Globus pallidus (tissue), 1 donor: ENCODE results near the gene MPP3.
"Not testable (repeated sequence)": the region's sequence is repeated elsewhere in the genome, so short reads cannot be mapped to it uniquely, and the experiment has no call there.

Source experiments
- DNase-seq: peaks from one replicate; pipeline ENCODE4 v3.0.0-alpha.2; 2015; ENCODE audit warnings: low spot score

MPP3 gene

DNA sequence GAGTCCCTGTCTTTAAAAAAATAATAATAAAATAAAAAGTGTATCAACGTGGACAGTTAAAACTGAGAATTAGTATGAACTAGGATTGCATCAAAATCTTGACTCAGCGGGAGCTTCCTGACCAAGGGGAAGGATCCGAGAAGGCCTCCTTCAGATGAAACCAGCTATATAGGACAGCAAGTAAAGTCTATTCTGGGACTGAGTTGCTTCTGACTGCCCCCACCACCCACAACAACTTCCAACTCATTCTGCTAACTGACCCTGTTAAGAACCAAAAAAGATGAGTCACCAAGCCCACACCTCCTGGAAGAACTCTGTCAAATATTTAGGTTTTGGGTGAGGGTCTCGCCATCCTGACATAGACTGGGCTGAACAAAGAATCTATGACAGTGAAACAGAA lies 24.9 kb downstream of the MPP3 start:
- no peak for DNase-seq

DNA sequence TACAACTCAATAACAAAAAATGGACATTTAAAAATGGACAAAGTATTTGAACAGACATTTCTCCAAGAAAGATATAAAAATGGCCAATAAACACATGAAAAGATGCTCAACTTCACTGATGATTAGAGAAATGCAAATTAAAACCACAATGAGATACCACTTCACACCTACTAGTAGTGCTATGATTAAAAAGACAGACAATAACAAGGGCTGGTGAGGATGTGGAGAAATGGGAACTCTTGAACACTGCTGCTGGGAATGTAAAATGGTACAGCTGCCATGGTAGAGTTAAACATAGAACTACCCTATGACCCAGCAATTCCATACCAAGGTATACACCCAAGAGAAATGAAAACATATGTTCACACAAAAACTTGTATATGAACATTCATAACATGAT lies 27.8 kb downstream of the MPP3 start:
- DNase-seq: no peak

DNA sequence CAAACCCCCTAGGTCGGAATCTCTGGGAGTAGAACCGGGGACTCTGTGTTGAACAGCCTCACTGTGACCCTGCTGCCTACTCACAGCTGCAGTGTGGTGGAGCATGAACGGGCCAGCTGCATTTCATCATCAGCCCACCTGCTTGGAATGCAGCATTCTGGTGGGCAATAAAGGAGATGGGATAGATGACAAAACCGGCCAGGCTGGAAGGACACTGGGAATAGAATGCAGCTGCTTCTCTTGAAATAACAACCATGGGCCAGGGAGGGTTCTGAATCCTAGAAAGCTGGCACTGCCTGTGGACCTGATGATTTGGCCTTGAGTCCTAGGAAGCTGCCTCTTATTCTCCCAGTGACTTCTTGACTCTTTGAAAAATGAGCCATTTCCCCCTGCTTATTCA lies 29.2 kb downstream of the MPP3 start:
- DNase-seq: no peak

DNA sequence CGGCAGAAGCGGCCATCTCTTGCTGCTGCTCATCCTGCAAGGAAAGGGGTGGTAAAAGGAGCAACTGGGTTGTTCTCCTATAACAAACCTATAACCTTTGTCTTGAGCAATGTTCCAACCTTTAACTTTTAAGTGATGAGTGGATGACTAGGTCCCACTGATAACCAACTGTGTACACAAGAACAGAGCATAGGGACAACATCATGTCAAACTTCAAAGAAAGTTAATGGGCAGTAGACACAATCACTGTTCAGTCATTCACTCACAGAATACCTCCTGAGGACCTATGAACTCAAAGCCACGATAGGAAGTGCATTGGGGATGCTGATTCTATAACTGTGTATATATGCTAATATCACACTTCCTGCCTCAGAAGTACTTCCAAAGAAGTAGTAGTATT lies 31.1 kb downstream of the MPP3 start:
- no peak for DNase-seq

DNA sequence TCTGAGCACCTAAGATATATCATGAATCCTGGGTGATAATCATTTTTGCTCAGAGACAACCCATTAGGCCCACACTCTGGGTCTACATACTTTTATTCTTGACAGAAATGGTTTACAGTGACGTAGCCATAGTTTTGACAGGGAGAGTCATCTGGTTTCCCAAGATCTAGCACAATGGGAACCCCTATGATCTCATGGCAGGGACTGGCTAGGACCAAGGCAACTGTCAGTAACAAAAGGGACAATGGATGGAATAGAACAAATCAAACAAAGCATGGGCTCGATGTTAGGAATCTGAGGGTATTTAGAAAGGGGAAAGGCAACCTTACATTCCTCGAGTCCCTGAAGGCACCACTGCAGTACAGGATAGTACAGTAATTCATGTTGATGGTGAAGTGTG lies 32.2 kb downstream of the MPP3 start:
- peak; percentile 79 for DNase-seq

DNA sequence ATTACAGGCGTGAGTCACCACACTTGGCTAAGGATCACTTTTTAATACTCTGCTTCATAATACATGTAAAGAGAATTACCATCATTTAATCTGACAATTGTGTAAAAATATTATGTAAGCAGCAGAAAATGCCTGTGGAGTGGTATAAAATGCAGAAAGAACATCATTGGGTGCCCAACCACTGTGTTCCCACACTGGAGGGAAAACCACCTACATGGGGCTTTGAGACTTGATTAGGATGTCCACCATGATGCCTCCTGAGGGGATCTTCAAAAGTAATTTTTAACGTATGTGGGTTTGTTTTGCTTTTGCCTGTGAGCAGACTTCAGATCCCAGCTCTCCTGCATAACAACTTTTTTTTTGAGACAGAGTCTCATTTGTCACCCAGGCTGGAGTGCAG lies 33.9 kb downstream of the MPP3 start:
- no peak for DNase-seq

DNA sequence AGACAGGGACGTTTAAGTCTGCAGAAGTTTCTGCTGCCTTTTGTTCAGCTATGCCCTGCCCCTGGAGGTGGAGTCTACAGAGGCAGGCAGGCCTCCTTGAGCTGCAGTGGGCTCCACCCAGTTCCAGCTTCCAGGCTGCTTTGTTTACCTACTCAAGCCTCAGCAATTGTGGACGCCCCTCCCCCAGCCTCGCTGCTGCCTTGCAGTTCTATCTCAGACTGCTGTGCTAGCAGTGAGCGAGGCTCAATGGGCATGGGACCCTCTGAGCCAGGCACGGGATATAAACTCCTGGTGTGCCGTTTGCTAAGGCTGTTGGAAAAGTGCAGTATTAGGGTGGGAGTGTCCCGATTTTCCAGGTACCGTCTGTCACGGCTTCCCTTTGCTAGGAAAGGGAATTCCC lies 34.9 kb downstream of the MPP3 start:
- DNase-seq: not testable (repeated sequence)

DNA sequence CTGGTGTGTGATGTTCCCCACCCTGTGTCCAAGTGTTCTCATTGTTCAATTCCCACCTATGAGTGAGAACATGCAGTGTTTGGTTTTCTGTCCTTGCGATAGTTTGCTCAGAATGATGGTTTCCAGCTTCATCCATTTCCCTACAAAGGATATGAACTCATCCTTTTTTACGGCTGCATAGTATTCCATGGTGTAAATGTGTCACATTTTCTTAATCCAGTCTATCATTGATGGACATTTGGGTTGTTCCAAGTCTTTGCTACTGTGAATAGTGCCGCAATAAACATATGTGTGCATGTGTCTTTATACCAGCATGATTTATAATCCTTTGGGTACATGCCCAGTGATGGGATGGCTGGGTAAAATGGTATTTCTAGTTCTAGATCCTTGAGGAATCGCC lies 40.3 kb downstream of the MPP3 start:
- not testable (repeated sequence) for DNase-seq

DNA sequence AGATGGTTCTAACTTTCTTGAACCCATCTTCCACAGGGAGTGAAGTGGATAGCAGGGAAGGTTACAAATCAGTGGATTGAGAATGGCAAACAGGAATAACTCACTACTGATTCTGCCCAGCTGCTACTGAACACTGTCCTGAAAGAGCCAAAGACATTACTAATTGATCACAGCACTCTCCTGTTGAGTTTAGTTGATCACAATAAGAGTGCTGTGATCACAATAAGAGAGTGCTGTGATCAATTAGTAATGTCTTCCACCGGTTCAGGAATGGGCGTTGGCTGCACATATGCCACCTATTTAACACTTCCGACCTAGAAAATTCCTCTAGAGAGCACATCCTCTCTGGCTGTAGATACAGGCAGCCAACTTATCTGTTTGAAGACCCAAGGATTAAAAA lies 41.4 kb downstream of the MPP3 start:
- peak; percentile 63 for DNase-seq

DNA sequence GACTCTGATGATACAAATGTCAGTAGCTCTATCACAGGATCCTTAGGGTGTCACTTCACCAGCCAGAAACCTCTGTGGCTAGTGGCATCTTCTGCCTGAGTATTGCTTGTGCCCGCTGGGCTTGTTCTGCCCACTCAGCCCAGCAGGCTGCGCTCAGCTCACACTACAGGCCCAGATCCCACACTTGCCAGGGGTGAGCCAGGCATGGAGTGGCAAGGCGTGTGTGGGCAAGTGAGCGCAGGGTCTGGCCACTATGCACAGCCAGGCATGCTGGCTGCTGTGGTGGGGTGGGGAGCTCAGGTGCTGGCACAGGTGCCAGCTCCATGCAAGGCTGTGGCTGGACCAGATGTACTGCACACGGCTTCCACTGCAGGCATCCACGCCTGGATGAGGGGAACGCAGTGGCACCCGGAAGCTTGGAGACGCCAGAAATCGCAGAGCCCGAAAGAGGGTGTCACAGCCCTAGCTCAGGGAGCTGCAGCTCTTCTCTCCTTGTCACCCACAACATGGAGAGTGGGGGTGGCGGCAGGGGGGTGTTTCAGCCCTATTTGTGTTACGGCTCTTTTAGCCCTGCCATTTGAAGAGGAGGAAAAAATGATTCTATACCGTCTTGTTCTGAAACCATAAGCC lies 42.5 kb downstream of the MPP3 start:
- DNase-seq: no peak

DNA sequence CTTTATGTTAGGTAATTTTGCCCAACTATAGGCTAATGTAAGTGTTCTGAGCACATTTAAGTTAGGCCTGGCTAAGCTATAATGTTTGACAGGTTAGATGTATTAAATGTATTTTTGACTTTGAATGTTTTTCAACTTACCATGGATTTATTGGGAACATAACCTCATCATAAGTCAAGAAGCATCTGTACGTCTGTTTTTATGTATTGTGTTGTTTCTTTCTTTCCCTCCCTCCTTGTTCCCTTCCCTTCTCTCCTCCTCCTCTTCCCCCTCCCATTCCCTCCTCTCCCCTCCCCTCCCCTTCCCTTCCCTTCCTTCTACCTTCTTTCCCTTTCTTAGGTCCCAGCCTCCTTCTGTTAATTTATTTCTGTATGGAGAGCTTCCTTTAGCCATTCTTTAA lies 43.5 kb downstream of the MPP3 start:
- DNase-seq: no peak

DNA sequence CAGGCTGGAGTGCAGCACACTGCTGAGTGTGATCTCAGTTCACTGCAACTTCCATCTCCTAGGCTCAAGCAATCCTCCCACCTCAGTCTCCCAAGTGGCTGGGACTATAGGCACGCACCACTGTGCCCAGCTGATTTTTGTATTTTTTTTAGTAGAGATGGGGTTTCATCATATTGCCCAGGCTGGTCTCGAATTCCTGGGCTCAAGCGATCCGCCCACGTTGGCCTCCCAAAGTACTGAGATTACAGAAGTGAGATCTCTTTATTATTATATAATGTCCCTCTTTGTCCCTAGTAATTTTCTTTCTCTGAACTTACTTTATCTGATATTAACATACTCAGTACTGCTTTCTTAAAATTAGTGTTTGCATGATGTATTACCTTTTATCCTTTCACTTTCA lies 44.4 kb downstream of the MPP3 start:
- DNase-seq: no peak

DNA sequence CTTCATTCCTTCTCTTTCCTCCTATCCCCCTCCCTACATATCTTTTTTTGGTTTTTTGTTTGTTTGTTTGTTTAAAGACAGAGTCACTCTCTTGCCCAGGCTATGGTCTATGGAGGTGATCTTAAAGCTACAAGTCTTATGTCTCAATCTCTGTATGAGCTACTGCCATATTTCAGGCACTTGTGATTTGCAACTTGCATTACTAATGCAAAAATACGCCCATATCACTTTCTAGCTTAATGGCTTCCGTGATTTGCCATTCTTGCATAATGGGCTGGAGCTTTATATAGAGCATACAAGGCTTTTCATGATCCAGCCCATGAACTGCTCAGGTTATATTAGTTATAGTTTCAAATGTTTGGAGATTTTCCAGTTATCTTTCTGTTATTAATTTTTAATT lies 45.2 kb downstream of the MPP3 start:
- DNase-seq: no peak

DNA sequence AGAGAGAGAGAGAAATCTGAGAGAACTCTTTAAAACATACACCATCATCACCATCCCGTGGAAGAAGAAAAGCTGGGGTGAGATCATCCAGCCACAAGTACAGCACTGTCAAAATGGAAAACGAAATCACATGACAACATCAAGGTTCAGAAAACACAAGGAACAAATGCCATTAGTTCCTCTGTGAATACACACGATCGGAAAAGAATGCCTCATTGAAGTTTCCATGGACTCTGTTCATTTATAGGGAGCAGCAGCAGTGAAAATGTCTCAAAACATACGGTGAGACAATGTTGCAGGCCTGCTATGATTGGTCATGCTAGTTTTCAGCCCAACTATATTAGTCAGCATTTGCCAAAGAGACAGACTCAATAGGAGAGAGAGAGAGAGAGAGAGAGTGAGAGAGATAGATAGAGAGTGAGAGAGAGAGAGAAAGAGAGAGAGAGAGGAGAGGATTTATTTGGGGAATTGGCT lies 48.3 kb downstream of the MPP3 start:
- DNase-seq: peak; percentile 76

DNA sequence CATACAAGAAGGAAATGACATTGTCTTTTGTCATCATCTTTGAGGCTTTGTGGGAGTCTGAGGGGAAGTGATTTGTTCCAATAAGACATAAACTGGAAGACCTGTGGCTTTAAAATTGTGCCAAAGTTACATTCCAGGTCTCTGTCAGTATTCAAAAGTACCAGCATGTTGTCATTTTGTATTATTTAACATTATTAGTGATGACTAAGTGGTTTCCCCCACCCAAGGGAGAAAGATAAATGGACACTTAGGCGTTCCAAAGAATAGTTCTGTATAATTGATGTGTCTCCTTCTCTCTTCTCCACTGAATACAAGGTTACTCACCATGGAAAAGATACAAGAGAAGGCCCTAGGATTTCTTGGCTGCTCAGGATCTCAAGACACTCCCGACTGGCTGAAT lies 48.9 kb downstream of the MPP3 start:
- DNase-seq: no peak

DNA sequence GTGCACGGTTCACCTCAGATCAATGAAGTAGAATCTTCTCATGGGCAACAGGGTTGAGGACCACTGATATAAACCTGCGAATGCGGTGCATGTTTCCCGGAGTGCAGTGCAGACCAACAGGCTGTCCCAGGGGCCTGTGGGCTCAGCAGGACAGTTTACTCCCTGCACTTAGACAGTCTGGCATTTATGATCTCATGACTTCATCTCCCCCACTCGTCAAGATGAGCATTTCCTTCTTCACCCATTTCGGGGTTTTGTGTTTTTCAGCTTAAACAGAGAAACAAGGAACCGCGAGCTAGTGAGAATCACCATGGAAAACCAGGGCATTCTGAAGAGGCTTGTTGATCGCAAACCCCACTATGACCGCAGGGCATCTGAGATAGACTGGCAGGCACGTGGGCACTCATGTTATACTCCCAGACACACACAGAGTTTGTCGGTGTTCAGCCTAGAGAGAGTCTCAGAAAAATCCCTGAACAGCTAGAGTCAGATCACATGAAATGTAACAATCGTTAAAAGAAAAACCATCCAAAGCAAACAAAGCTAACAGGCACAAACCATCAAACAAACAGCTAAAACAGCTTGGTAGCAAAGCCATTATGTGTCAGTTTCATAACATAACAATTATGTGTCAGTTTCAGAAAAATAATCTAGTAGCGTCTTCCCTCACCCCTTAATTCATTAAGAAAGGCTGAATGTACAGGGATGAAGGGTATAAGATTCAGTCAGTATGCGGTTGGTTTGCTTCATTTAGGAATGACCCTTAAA lies 49.8 kb downstream of the MPP3 start:
- DNase-seq: no peak

DNA sequence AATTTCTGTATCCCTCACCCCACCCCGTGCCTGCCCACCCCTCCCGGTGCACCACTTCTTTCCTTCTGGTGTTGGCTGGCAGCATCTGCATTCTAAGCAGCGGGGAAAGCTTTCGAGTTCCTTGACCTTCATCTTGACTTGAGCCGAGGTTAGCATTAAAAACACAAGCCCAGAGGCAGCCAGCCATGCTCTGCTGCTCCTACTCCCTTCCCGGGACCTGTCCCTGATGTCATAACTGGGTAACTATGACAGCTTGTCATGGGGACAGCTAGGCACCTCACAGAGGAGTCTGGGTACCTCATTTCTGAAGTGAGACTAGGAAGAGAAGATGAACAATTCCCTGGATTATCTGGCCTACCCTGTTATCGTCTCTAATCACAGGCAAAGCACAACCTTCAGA lies 52.8 kb downstream of the MPP3 start, which contains the start of gene CFAP97D1:
CFAP97D1 (plus strand) TSS at position 301 of the 400 bp plus-strand sequence; CDS start at position 329, 28 bp downstream.
- DNase-seq: no peak

DNA sequence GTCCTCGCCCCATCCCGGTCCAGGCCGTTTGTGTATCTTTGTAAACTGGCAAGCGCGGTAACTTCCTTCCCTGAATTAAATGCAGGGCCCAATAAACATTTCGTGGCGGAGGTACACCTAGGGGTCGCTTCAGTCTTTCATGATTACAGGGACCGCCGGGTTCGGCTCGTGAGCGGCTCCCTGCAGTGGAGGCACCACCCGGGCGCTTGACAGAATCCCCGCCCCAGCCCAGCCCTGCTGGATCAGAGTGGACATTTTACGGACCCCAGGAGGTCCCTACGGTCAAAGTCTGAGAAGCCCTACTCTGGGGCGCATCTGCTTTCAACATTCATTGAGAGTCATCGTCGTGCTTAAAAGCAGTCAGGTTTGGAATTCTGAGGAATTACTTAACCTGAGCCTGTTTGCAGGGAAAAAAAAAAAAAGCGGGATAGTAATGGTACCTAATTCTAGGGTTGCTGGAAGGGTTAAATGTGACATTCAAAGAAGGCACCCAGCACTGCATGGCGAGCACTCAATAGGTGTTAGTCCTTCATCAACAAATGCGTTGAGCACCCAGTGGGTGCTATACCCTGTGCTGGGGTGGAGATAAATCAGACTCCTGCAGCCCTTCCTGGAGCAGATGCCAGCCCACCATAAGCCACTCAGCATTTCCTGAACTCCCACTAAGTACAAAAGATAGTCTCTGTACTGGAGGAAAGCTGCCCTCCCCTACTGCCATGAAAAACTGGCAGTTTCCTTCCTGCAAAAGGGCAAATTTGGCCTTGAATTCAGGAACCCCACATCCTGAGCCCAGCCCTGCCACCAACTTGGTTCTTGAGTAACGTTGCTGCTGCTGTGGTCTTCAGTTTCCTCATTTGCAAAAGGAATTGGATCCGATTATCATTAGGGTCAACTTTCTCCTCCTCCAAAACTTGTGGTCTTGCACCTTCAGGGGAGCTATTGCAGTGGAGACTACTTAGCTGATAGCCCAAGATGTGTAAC lies 53.5 kb downstream of the MPP3 start:
- DNase-seq: no peak

DNA sequence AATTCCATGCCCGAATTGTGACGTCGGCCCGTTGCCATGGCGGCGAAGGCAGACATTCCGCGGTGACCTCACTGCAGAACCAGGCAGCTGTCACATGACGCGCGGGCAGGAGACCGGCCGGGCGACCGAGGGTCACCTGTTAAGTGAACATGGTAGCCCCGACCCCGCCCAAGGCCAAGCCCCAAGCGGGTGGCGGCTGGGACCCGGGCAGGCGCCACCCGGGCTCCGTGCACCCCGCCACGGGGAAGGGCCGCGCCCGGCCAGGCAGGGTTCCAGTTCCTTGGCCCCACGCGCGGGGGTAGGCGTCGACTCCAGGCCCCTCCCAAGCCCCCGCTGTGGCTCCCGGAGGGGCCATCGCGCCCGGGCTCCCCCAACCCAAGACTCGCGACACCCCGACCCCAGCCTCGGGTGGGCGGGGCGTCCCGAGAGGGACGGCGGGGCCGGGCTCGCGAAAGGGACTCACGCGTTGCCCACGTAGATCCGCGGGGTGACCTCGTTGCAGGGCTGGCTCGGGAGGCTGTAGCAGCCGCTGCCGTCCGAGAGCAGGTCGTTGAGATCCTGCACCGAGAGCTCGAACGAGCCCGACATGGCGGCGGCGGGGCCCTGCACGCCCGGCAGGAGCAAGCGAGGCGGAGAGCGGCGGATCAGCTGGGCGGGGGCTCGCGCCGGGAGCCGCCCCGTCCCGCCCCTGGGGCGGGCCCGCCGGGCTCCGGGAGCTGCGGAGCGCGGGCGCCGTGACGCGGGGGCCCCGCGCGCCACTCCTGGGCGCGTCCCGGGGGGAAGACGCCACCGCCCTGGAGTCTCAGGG lies 54.4 kb downstream of the MPP3 start, which contains the start of gene DUSP3:
DUSP3 (minus strand) TSS at position 641 of the 808 bp plus-strand sequence; CDS start at position 588, 53 bp downstream.
- DNase-seq: peak; percentile 84

DNA sequence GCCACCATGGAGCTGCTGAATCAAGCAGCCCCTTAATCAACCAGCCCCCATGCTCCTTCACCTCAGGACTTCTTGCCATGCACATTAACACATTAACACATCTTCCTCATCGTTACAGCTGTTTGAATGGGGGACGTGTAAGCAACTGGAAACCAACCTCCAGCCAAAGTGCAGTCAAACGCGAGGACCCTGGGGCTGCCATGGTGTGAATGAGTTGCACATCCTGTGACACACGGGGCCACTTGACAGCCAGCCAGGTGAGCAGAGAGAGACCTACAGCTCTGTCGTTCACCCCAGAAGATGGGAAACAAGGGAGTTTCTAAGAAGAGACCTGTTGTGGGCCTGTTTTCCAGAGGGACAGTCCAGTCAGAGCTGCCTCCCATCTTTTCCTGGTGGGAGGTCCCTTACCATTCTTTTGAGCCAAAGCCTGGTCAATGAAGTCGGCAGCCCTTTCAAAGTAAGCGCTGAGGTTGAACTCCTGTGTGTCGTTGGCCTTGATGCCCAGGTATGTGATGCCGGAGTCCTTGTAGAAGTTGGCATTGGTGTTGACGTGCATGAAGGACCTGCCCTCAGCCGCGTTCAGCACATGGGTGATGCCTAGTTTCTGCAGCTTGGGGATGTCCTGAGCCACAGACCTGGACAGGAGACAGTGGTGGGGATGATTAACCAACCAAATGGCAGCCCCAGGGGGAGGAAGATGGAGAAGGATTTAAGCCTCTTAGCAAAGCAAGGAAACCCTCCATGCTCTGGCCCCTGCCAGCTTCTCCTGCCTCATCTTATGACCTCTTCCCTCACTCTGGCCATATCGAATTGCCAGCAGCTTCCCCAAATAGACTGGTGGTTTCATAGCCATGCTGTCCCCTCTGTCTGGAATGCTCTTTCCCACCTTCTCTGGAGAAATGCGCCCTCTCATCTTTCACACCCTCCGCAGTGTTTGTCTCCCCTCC lies 58.4 kb downstream of the MPP3 start:
- no peak for DNase-seq
